ENCODE data around the gene ABL1.
A peak's percentile ranks its signal among the peaks of the same experiment; 100 is the strongest.

The ABL1 gene

DNA sequence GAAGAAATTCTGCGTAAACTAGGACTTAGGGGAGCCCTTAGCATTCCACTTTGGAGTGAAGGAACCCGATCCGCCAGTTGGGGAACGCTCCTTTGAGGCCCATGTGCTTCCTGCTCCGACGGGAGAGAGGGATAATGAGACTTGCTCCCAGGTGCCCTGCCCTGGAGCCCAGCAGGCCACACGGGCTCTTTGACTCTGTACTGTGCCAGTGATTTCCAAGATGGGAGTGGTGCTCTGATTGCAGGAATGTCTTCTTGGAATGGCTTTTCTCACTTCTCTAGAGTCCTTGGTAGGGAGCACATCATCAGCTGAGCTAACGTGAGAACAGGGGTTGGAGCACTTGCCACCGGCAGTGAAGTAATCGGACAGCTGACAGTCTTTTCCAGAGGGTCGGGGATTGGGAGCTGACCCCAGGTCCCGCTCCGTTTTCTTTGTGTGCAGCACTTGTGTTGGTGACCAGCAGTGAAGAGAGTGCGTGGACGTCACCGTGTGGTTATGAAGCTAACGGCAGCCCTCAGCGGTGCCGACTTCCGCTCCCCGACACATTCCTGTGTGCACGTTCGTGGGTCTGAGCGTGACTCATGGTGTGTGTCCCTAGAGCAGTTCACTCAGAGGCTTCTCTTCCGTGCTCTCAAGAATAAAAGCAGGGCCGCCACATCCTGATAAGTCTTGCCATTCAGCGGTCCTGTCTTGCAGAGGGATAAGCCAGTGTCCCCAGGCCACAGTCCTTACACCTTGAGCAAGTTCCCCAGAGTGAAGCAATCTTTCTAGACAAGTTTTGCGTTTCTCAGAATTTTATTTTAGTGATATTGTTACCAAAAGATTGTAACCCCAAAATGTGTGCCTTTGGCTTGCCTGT is 25.6 kb downstream of the ABL1 start:
- Histone ChIP-seq H3K4me1 (ENCODE audit: control insufficient read depth in 5 of 5, insufficient read depth in 5 of 5, low read length in 5 of 5) (peaks cover 20 to 77% (median 59%) of the 10 kb centered on the region in 5 donors), H3K27me3 (ENCODE audit: control insufficient read depth in 5 of 5, insufficient read depth in 4 of 5, low read length in 5 of 5) (no peaks in the 10 kb centered on the region), H3K4me3 (ENCODE audit: low read depth in 1 of 5, low read length in 5 of 5) (peak overlapping the region in 4 of 5 donors; percentile 32 to 45 (median 44)), H3K27ac (ENCODE audit: low read depth, low read length) (peak overlapping the region; percentile 80), H3K9me3 (ENCODE audit: control insufficient read depth in 5 of 5, low read length in 5 of 5) (no peaks in the 10 kb centered on the region), H3K36me3 (ENCODE audit: control insufficient read depth in 5 of 5, insufficient read depth in 5 of 5, low read length in 5 of 5) (peaks cover 6 to 60% (median 40%) of the 10 kb centered on the region in 5 donors), H3K9ac (ENCODE audit: low read length in 5 of 5) (peak overlapping the region in 2 of 5 donors; percentile 5 to 39)

DNA sequence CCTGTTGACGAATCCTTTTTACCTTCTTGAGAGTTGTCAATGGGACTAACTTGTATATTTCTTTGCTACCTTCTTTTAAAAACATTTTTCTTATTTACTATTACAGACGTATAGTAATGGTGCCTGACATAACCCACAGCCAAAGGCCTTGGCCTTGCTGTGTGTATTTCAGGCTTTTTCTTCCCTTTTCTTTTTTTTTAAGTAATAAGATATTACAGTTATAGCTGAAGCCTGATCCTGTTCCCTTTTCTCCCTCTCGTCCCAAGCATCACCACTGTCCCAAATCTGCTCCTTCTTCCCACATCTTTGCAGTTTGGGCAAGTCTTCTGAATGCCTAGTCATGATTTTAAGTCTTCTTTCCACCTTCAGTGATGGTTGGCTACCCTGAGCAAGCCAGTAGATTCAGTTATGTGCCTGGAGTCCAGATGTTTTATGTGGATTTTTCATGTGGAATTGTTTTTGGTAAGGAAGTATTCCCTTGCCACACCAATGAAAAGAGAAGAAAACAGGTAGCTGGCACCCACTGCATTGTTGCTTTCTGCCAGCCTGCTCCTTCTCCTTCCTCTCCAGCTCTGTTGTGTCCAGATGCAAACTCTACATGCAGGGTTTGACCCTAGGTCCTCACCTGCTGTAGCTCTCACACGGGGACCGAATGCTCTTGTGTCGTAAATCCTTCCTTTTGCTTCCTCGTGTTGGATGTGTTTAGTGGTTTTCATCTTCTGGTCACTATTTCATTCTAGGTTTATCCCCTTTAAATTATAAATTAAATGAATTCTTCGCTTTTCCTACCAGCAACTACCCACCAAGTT is 26.5 kb downstream of the ABL1 start:
- H3K9me3 ChIP-seq (ENCODE audit: control insufficient read depth in 5 of 5, low read length in 5 of 5): no peaks in the 10 kb centered on the region
- no peaks in the 10 kb centered on the region for H3K27me3 ChIP-seq (ENCODE audit: control insufficient read depth in 5 of 5, insufficient read depth in 4 of 5, low read length in 5 of 5)
- peak overlapping the region; percentile 80 for H3K27ac ChIP-seq (ENCODE audit: low read depth, low read length)
- H3K9ac ChIP-seq (ENCODE audit: low read length in 5 of 5): no peak overlapping the region
- H3K36me3 ChIP-seq (ENCODE audit: control insufficient read depth in 5 of 5, insufficient read depth in 5 of 5, low read length in 5 of 5): peaks cover 3 to 53% (median 33%) of the 10 kb centered on the region in 5 donors
- H3K4me3 ChIP-seq (ENCODE audit: low read depth in 1 of 5, low read length in 5 of 5): no peak overlapping the region
- peaks cover 21 to 86% (median 65%) of the 10 kb centered on the region in 5 donors for H3K4me1 ChIP-seq (ENCODE audit: control insufficient read depth in 5 of 5, insufficient read depth in 5 of 5, low read length in 5 of 5)

DNA sequence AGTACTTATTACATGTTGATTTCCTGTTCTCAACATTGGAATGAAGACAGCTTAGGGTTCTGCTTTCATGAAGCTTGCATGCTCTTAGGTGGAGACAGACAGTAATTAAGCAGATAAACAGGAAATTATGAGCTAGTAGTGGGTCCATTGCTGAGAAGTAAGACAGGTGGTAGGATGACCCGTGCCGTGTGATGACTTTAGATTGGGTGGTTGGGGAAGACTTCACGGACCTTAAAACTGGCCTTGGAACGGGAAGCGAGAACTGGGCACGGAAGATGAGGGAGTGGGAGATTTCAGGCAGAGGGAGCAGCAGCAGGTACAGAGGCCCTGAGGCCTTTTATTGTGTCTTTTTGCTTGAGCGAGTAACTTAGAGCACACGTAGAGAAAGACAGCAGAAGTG is 27.2 kb downstream of the ABL1 start:
- Histone ChIP-seq H3K27me3 (ENCODE audit: control insufficient read depth in 5 of 5, insufficient read depth in 4 of 5, low read length in 5 of 5) (no peaks in the 10 kb centered on the region), H3K4me1 (ENCODE audit: control insufficient read depth in 5 of 5, insufficient read depth in 5 of 5, low read length in 5 of 5) (peaks cover 22 to 87% (median 71%) of the 10 kb centered on the region in 5 donors), H3K9ac (ENCODE audit: low read length in 5 of 5) (no peak overlapping the region), H3K36me3 (ENCODE audit: control insufficient read depth in 5 of 5, insufficient read depth in 5 of 5, low read length in 5 of 5) (peaks cover 0 to 49% (median 27%) of the 10 kb centered on the region in 5 donors), H3K9me3 (ENCODE audit: control insufficient read depth in 5 of 5, low read length in 5 of 5) (no peaks in the 10 kb centered on the region), H3K27ac (ENCODE audit: low read depth, low read length) (peak overlapping the region; percentile 20), H3K4me3 (ENCODE audit: low read depth in 1 of 5, low read length in 5 of 5) (no peak overlapping the region)

- Histone ChIP-seq H3K4me1 (ENCODE audit: control insufficient read depth in 5 of 5, insufficient read depth in 5 of 5, low read length in 5 of 5) (peaks cover 21 to 90% (median 72%) of the 10 kb centered on the region in 5 donors), H3K9me3 (ENCODE audit: control insufficient read depth in 5 of 5, low read length in 5 of 5) (no peaks in the 10 kb centered on the region), H3K36me3 (ENCODE audit: control insufficient read depth in 5 of 5, insufficient read depth in 5 of 5, low read length in 5 of 5) (peaks cover 0 to 50% (median 28%) of the 10 kb centered on the region in 5 donors), H3K4me3 (ENCODE audit: low read depth in 1 of 5, low read length in 5 of 5) (no peak overlapping the region), H3K27me3 (ENCODE audit: control insufficient read depth in 5 of 5, insufficient read depth in 4 of 5, low read length in 5 of 5) (no peaks in the 10 kb centered on the region), H3K27ac (ENCODE audit: low read depth, low read length) (peak overlapping the region; percentile 20), H3K9ac (ENCODE audit: low read length in 5 of 5) (no peak overlapping the region)
Observed at GRCh38 chr9:130862747-130863146, 27.7 kb downstream of the ABL1 start.

- no peaks in the 10 kb centered on the region for H3K27me3 ChIP-seq (ENCODE audit: control insufficient read depth in 5 of 5, insufficient read depth in 4 of 5, low read length in 5 of 5)
- H3K9me3 ChIP-seq (ENCODE audit: control insufficient read depth in 5 of 5, low read length in 5 of 5): no peaks in the 10 kb centered on the region
- no peak overlapping the region for H3K9ac ChIP-seq (ENCODE audit: low read length in 5 of 5)
- H3K4me3 ChIP-seq (ENCODE audit: low read depth in 1 of 5, low read length in 5 of 5): no peak overlapping the region
- peaks cover 17 to 75% (median 61%) of the 10 kb centered on the region in 5 donors for H3K4me1 ChIP-seq (ENCODE audit: control insufficient read depth in 5 of 5, insufficient read depth in 5 of 5, low read length in 5 of 5)
- H3K27ac ChIP-seq (ENCODE audit: low read depth, low read length): no peak overlapping the region
- peaks cover 0 to 49% (median 31%) of the 10 kb centered on the region in 5 donors for H3K36me3 ChIP-seq (ENCODE audit: control insufficient read depth in 5 of 5, insufficient read depth in 5 of 5, low read length in 5 of 5)
Observed at GRCh38 chr9:130864541-130864940, 29.5 kb downstream of the ABL1 start.

GRCh38 chr9:130865921-130866320 is 30.9 kb downstream of the ABL1 start:
- H3K27me3 ChIP-seq (ENCODE audit: control insufficient read depth in 5 of 5, insufficient read depth in 4 of 5, low read length in 5 of 5): no peaks in the 10 kb centered on the region

GRCh38 chr9:130866474-130866965 is 31.5 kb downstream of the ABL1 start:
- Histone ChIP-seq H3K27ac (ENCODE audit: low read depth, low read length) (peak overlapping the region; percentile 6), H3K9me3 (ENCODE audit: control insufficient read depth in 5 of 5, low read length in 5 of 5) (no peaks in the 10 kb centered on the region), H3K4me3 (ENCODE audit: low read depth in 1 of 5, low read length in 5 of 5) (no peak overlapping the region), H3K36me3 (ENCODE audit: control insufficient read depth in 5 of 5, insufficient read depth in 5 of 5, low read length in 5 of 5) (peaks cover 0 to 51% (median 31%) of the 10 kb centered on the region in 5 donors), H3K9ac (ENCODE audit: low read length in 5 of 5) (no peak overlapping the region), H3K27me3 (ENCODE audit: control insufficient read depth in 5 of 5, insufficient read depth in 4 of 5, low read length in 5 of 5) (no peaks in the 10 kb centered on the region), H3K4me1 (ENCODE audit: control insufficient read depth in 5 of 5, insufficient read depth in 5 of 5, low read length in 5 of 5) (peaks cover 8 to 56% (median 43%) of the 10 kb centered on the region in 5 donors)

More at GRCh38 chr9:130865921-130866320, 30.9 kb downstream of the ABL1 start:
- no peak overlapping the region for H3K27ac ChIP-seq (ENCODE audit: low read depth, low read length)
- no peaks in the 10 kb centered on the region for H3K9me3 ChIP-seq (ENCODE audit: control insufficient read depth in 5 of 5, low read length in 5 of 5)
- H3K9ac ChIP-seq (ENCODE audit: low read length in 5 of 5): no peak overlapping the region
- no peak overlapping the region for H3K4me3 ChIP-seq (ENCODE audit: low read depth in 1 of 5, low read length in 5 of 5)
- H3K36me3 ChIP-seq (ENCODE audit: control insufficient read depth in 5 of 5, insufficient read depth in 5 of 5, low read length in 5 of 5): peaks cover 0 to 48% (median 26%) of the 10 kb centered on the region in 5 donors
- peaks cover 12 to 62% (median 49%) of the 10 kb centered on the region in 5 donors for H3K4me1 ChIP-seq (ENCODE audit: control insufficient read depth in 5 of 5, insufficient read depth in 5 of 5, low read length in 5 of 5)

DNA sequence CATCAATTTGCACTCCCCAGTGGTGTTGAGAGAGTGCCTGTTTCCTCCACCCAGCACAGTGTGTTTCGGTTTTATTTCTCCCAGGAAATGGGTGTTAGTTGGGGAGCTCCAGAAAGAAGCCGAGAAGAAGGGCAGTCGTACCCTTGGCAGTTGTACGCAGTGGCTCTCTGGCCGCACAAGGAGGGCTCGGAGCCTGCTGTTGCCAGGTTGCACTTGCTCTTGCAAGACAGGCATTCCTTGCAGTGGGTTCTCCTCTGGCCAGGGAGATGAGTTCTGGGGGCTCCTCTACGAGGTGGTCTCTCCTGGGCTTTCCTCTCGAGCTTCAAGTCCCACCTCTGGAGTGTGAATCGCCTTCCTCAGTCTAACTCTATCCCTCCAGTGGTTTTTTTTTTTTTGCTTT is 32.5 kb downstream of the ABL1 start:
- Histone ChIP-seq H3K4me1 (ENCODE audit: control insufficient read depth in 5 of 5, insufficient read depth in 5 of 5, low read length in 5 of 5) (peaks cover 6 to 45% (median 41%) of the 10 kb centered on the region in 5 donors), H3K36me3 (ENCODE audit: control insufficient read depth in 5 of 5, insufficient read depth in 5 of 5, low read length in 5 of 5) (peaks cover 0 to 56% (median 39%) of the 10 kb centered on the region in 5 donors), H3K27ac (ENCODE audit: low read depth, low read length) (no peak overlapping the region), H3K9ac (ENCODE audit: low read length in 5 of 5) (no peak overlapping the region), H3K4me3 (ENCODE audit: low read depth in 1 of 5, low read length in 5 of 5) (no peak overlapping the region), H3K9me3 (ENCODE audit: control insufficient read depth in 5 of 5, low read length in 5 of 5) (no peaks in the 10 kb centered on the region), H3K27me3 (ENCODE audit: control insufficient read depth in 5 of 5, insufficient read depth in 4 of 5, low read length in 5 of 5) (no peaks in the 10 kb centered on the region)

DNA sequence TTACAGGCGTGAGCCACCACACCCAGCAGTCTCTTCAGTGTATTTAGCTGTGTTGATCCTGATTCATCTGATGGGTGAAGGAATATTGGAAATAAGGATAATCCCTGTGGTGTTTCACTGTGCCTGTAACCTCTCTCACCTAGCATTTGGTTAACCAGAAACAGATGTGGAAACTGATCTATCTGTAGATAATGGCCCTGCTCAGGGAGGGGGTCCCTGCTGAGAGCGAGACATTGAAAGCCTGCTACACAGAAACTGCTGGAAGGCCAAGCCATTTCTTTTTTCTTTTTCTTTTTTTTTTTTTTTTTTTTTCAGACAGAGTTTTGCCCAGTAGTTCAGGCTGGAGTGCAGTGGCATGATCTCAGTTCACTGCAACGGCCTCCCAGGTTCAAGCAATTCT is 33.2 kb downstream of the ABL1 start:
- Histone ChIP-seq H3K27ac (ENCODE audit: low read depth, low read length) (no peak overlapping the region), H3K9ac (ENCODE audit: low read length in 5 of 5) (no peak overlapping the region), H3K27me3 (ENCODE audit: control insufficient read depth in 5 of 5, insufficient read depth in 4 of 5, low read length in 5 of 5) (no peaks in the 10 kb centered on the region), H3K4me3 (ENCODE audit: low read depth in 1 of 5, low read length in 5 of 5) (no peak overlapping the region), H3K9me3 (ENCODE audit: control insufficient read depth in 5 of 5, low read length in 5 of 5) (no peaks in the 10 kb centered on the region), H3K36me3 (ENCODE audit: control insufficient read depth in 5 of 5, insufficient read depth in 5 of 5, low read length in 5 of 5) (peaks cover 0 to 56% (median 39%) of the 10 kb centered on the region in 5 donors), H3K4me1 (ENCODE audit: control insufficient read depth in 5 of 5, insufficient read depth in 5 of 5, low read length in 5 of 5) (peaks cover 6 to 46% (median 41%) of the 10 kb centered on the region in 5 donors)
